ENCODE data around the gene PSMD13. TPM values are rescaled to one million over a fixed set of nuclear protein-coding genes. Genes with fewer than 3 reads are reported as not detected.
"Not testable (repeated sequence)": the region's sequence is repeated elsewhere in the genome, so short reads cannot be mapped to it uniquely, and the experiment has no call there.

PSMD13 gene
- total RNA-seq, 1 experiment from 2014 or later = 403 TPM

- DNase-seq (ENCODE audit: low read depth) = no peak
Measured at GRCh38 chr11:285894-286220, 49.1 kb downstream of the PSMD13 start.

- not testable (repeated sequence) for DNase-seq (ENCODE audit: low read depth)
Measured at GRCh38 chr11:286977-287820, 50.4 kb downstream of the PSMD13 start.

DNA sequence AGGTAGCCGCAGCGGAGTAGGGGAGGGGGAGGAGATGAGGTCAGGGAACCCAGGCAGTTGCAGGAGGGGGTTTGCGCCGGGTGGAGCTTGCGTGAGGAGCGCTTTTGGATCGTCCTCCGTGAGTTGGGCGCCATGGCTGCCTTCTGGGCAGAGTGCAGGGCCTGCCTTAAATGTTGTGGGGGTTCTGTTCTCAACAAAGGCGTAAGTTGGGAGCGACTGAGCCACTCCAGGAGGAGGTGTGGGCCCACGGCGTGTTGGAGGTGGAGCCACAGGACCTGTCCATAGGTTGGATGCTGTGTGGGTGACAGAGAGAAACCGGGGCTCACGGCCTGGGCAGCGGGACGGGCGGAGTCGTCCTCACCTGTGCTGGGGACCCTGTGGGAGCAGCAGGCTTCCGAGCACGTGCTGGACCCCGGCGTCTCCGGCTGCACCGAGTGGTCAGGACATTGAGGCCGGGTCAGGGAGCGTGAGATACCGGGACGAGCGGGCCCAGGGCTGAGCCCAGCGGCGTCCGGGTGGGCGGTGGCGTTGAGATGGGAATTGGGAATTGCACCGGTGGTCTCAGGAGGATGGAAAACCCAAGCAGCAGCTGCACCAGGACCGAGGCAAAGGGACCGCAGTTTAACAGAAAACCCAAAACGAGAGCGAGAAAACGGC lies 51.2 kb downstream of the PSMD13 start:
- no peak for DNase-seq (ENCODE audit: low read depth)

DNA sequence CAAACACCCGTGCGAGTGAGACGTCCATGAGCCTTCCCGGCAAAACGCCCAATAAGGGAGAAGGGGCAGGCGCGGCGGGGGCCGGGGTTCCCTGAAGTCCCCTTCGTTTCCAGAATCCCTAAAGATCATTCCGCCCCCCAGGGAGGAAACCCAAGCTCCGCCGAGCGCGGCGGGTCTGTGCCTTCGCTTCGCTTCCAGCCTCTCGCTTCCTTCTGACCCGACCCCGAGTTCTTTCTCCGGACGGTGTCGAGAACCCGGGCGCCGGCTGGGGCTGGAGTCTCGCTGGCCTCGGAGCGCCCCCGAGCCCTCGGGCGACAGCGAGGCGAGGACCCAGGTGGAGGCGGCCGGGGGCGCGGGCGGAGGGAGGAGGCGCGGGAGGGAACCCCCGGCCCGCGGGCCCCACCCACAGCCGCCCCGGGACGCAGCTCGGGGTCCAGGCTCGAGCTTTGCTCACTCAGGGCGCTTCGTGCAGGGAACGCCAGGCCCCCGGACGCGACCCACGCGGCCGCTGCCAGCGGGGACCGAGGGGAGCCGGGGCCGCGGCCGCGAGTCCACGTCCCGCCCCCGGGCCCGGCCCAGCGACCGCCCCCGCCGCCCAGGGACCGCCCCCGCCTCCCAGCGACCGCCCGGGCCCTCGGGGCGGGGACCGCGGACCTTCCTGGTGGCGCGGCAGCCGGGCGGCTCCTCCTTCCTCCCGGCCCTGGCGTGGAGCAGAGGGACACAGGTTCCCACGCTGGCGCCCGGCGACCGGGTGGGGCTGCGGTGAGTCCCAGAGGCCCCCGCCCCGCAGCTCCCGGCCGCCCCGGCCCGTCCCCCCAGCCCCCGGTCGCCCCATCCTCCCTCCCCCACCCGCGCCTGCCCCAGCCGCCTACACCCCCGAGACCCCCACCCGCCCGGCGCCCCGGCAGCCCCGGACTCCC lies 52.0 kb downstream of the PSMD13 start, which contains the start of gene PGGHG:
PGGHG (plus strand) TSS at position 649 of the 920 bp plus-strand sequence. CDS start 691 bp downstream, outside the sequence.
- DNase-seq (ENCODE audit: low read depth) = no peak

- no peak for DNase-seq (ENCODE audit: low read depth)
Measured at GRCh38 chr11:289398-289711, 52.6 kb downstream of the PSMD13 start.

DNA sequence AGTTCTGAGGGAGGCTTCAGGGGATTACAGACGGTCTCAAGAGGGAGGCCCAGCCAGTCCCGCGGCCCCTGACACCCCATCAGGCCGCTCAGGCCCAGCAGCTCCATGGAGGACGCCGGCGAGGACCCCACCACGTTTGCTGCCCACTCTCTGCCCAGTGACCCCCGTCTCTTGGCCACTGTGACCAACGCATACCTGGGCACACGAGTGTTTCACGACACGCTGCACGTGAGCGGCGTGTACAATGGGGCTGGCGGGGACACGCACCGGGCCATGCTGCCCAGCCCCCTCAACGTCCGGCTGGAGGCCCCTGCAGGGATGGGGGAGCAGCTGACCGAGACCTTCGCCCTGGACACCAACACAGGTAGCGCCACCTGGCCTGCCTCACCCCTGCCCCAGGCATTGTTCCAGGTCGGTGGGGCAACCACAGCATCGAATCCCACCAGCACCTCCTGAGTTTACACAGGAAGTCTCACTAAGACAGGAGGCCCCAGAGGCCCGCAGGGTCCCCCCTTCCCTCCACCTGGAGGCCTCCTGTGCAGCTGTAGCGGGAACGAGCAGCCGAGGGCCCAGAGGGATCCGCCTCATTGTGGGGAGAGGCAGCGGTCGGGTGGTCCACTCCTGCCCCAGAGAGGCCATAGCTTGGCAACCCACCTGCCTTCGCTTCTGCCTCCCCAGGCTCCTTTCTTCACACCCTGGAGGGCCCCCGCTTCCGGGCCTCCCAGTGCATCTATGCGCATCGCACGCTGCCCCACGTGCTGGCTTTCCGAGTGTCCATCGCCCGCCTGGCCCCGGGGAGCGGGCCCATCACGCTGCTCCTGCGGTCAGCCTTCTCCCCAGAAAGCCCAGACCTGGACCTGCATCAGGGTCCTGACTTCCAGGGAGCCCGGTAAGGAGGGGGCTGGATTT lies 53.2 kb downstream of the PSMD13 start:
- no peak for DNase-seq (ENCODE audit: low read depth)

- no peak for DNase-seq (ENCODE audit: low read depth)
Measured at GRCh38 chr11:290621-291231, 54.0 kb downstream of the PSMD13 start.

GRCh38 chr11:291281-292210 lies 54.8 kb downstream of the PSMD13 start:
- DNase-seq (ENCODE audit: low read depth) = no peak

DNA sequence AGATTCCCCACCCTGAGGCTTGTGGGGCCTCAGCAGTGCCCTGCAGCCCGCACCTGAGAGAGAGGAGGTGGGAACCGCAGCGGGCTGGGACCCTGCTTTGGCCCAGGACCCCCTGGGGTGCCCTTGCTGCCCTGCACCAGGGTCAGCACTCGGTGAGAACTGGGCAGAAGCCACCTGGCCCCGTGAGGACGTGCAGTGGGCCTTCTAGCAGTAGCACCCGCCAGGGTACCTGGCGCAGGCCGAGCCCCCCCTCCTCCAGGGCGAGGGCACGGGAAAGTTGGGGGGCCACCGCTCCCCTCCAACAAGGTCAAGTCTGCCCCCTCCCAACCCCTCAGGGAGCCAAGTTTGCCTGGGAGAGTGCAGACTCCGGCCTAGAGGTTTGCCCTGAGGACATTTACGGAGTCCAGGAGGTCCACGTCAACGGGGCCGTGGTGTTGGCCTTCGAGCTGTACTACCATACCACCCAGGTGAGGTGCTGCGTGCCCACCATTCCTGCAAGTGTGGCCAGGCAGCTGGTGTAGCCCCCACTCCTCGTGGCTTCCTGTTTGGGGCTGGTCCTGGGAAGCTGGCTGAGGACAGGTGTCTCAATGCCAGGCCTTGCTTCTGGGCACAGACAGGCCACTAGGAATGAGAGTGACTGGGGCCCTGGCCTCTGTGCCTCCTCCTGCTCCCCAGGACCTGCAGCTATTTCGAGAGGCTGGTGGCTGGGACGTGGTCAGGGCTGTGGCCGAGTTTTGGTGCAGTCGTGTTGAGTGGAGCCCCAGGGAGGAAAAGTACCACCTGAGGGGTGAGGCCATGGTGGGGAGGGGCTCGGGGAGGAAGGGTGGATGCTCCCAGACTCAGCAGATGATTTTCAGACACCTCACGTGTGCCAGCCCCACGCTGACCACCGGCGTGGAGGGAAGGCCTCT lies 55.7 kb downstream of the PSMD13 start:
- no peak for DNase-seq (ENCODE audit: low read depth)

DNA sequence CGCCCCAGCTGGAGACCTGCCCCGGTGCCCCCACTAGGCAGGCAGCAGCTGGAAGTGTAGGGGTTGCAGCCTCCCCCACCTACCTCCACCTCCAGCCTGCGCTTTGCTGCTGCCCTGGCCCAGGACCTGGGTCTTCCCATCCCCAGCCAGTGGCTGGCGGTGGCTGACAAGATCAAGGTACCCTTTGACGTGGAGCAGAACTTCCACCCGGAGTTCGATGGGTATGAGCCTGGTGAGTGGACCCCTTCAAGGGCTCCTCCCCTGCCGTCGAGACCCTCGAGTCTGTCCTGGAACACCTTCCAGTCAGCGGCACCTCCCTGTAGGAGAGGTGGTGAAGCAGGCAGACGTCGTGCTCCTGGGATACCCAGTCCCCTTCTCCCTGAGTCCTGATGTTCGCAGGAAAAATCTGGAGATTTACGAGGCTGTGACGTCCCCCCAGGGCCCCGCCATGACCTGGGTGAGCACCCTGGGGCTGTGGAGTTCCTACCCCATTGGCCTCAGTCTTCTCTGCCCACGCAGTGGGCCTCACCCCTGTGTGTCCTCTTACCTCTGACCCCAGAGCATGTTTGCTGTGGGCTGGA lies 56.6 kb downstream of the PSMD13 start:
- no peak for DNase-seq (ENCODE audit: low read depth)

GRCh38 chr11:293852-294661 lies 57.3 kb downstream of the PSMD13 start:
- no peak for DNase-seq (ENCODE audit: low read depth)

DNA sequence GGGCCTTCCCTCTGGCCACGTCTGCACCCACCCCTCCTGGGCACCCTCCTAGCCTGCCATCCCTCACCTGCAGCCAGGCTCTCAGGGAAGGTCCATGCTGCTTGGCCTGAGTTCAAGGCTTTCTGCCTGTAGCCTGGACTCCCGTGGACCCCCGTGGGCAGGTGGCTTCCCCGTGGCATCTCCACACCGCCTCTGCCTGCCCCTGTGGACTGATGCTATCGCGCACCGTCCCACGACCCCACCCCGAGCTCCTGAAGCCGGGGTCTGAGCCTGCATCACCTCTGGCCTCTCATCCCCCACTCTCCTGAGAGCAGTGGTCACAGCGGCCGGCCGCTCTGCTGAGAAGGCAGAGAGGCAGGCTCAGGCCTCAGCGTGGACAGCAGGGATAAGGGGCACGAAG lies 58.0 kb downstream of the PSMD13 start:
- no peak for DNase-seq (ENCODE audit: low read depth)

DNA sequence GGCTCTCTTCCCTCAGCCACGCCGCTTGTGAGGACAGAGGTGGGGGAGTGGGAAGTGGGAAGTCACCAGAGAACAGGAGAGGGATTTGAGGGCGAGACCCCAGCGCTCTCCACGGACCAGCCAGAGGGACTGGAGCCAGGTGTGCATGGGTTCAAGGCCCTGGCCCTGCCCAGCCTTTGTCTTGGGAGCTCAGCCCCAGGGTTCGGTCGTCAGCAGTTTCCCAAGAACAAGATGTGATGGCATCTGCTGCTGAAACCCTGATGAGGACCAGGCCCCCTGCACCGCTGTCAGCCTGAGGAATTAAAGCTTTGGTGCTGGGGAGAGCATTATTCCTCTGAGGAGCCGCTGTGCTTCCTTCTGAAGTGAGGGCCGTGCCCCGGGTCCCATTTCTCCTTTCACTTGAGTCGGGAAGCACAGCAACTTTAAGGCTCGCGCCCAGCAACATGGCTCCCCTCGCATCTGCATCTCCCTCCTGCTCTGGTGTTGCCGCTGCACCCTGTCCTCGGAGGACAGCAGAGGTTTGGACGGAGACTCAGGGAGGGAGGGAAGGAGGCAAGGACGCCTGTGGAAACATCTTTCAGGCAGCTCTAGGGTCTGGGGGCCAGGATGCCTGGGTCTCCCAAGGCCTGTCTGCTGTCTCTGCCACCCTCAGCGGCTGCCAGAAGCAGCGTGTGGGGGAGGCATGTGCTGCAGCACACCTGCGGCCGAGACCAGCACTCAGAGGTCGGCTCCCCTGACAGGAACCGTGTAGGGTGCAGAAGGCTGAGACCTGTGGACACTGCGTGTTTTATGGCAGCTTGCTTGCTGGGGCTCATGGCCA lies 58.8 kb downstream of the PSMD13 start:
- no peak for DNase-seq (ENCODE audit: low read depth)

DNA sequence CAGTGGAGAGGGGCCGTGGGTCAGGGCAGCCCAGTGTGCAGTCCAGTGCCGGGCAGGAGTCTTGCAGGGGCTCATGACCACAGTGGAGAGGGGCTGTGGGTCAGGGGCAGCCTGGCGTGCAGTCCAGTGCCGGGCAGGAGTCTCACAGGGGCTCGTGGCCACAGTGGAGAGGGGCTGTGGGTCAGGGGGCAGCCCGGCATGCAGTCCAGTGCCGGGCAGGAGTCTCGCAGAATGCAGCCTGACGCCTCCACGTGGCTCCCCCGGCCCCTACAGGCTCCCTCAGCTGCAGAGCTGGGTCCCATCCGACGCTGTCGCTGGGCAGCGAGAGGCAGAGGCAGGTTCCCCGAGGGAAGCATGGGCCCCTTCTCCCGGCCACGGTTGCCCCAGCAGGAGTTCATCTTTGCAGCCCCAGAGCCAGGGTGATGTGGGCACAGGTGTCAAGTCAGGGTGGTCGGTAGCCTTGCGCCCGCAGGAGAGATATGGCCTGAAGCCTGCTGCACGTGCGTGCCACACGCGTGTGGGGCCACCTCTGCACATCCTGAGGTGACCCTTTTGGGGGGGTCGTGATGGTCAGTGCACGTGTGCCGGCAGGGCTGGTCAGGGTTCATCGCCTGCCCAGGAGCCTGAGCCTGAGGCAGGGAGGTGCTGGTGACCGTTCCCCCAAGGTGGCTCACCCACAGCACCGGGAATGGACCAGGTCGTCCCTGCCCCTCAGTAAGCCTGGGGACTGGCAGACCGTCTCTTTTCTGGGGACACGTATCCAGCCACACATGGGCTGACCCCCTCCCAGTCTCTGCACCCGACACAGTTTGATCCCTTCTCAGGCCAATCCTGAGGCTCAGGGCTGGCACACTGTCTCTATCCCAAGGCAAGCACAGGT lies 59.6 kb downstream of the PSMD13 start:
- no peak for DNase-seq (ENCODE audit: low read depth)

GRCh38 chr11:297051-297585 lies 60.3 kb downstream of the PSMD13 start:
- DNase-seq (ENCODE audit: low read depth) = no peak
